ENCODE results near the gene MAN1B1.

The MAN1B1 gene

GRCh38 chr9:137086531-137087408 lies at the start of gene MAN1B1:
Gene MAN1B1, plus strand, starts transcription at chr9:137086985. Its CDS starts 15 bp downstream, at chr9:137087000.
- H3K4me3 ChIP-seq: peak within 1 kb of the TSS; percentile 96
- DNase-seq (ENCODE audit: low spot score): peak; percentile 98
- TF ChIP-seq CTCF (IDR thresholded peaks at IDR 0.05): no peak
- peak within 1 kb of the TSS; percentile 93 to 95 for H3K27ac ChIP-seq

GRCh38 chr9:137037035-137037434 lies 49.8 kb upstream of the MAN1B1 start:
- no peak for DNase-seq (ENCODE audit: low spot score)
- no peak overlapping the region for H3K27ac ChIP-seq
- no peak overlapping the region for H3K4me3 ChIP-seq
- TF ChIP-seq CTCF (IDR thresholded peaks at IDR 0.05): no peak

- TF ChIP-seq CTCF (IDR thresholded peaks at IDR 0.05): no peak
- H3K27ac ChIP-seq: no peak overlapping the region
- no peak overlapping the region for H3K4me3 ChIP-seq
- no peak for DNase-seq (ENCODE audit: low spot score)
Measured at GRCh38 chr9:137037483-137037882, 49.3 kb upstream of the MAN1B1 start.

GRCh38 chr9:137038916-137039315 lies 47.9 kb upstream of the MAN1B1 start:
- no peak overlapping the region for H3K4me3 ChIP-seq
- H3K27ac ChIP-seq: no peak overlapping the region
- TF ChIP-seq CTCF (IDR thresholded peaks at IDR 0.05): no peak
- no peak for DNase-seq (ENCODE audit: low spot score)

DNA sequence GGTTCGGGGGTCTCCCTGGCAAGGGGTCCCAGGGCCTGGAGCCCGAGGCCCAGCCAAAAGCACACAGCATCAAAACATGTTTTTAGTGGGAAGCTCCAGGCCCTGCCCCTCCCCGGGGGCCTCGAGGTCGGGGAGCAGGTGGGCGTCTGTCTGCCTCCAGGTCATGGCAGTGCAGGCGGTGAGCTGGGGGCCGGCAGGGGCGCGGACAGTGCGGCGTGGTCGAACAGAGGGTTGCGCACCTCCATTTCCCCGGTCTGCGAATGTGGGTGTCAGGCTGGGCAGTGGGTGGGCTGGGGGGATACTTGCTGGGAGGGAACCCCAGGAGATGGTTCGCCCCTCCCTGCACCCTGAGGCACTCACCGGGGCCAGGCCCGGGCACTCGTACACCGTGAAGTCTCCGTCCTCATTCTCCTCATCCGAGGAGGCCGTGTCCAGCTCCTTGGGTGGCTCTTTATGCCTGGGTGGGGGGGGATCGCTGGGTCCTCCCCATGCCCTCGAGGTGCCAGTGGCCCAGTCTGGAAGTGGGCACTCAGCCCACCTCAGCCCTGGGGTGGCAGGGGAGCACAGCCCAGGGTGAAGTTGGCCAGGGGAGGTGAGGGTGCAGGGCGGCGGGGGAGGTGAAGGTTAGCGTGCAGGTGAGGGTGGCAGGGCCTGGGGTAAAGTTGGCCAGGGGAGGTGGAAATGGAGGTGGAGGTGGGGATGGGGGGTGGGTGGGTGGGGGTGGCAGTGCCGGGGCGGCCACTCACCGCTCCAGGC lies 47.0 kb upstream of the MAN1B1 start:
- TF ChIP-seq CTCF (IDR thresholded peaks at IDR 0.05): no peak
- no peak for DNase-seq (ENCODE audit: low spot score)
- H3K27ac ChIP-seq: no peak overlapping the region
- no peak overlapping the region for H3K4me3 ChIP-seq

- Histone ChIP-seq H3K27ac (peak overlapping the region in 1 of 2 donors; percentile 36), H3K4me3 (no peak overlapping the region)
- no peak for DNase-seq (ENCODE audit: low spot score)
- TF ChIP-seq CTCF (IDR thresholded peaks at IDR 0.05): no peak
Measured at GRCh38 chr9:137040568-137040967, 46.2 kb upstream of the MAN1B1 start.
